KMS-11 (cell line): ENCODE results near the gene FAM236C.
"Not testable (repeated sequence)": the region's sequence is repeated elsewhere in the genome, so short reads cannot be mapped to it uniquely, and the experiment has no call there.

Experiments
- H2AFZ ChIP-seq: fragments of 200-600 bp; sonication (generic); 2 replicates; pipeline ENCODE4 v1.6.1; 2016; ENCODE audit warnings: antibody characterized with exemption, mixed run types, low read depth
- H3K27ac ChIP-seq: fragments of 200-600 bp; sonication (generic); 2 replicates; pipeline ENCODE4 v1.6.1; 2016; ENCODE audit warnings: mild to moderate bottlenecking, mixed run types
- H3K27me3 ChIP-seq: fragments of 200-600 bp; sonication (generic); 2 replicates; pipeline ENCODE4 v1.6.1; 2017; ENCODE audit warnings: mild to moderate bottlenecking, low read depth, mixed run types, moderate library complexity; ENCODE audit not compliant: insufficient read depth
- H3K36me3 ChIP-seq: fragments of 200-600 bp; sonication (generic); 2 replicates; pipeline ENCODE4 v1.6.1; 2017; ENCODE audit warnings: mild to moderate bottlenecking, mixed run types; ENCODE audit not compliant: insufficient read depth
- H3K4me1 ChIP-seq: fragments of 200-600 bp; sonication (generic); 2 replicates; pipeline ENCODE4 v1.6.1; 2016; ENCODE audit warnings: mild to moderate bottlenecking, low read depth, mixed run types; ENCODE audit not compliant: poor library complexity, severe bottlenecking
- H3K4me2 ChIP-seq: fragments of 200-600 bp; sonication (generic); 2 replicates; pipeline ENCODE4 v1.7.0; 2016; ENCODE audit warnings: mild to moderate bottlenecking, mixed run types
- H3K4me3 ChIP-seq: fragments of 200-600 bp; sonication (generic); IDR thresholded peaks from 2 replicates; pipeline ENCODE4 v1.6.1; 2017; ENCODE audit warnings: low read depth, low read length, mixed read lengths; ENCODE audit not compliant: insufficient read depth
- H3K79me2 ChIP-seq: fragments of 200-600 bp; sonication (generic); 2 replicates; pipeline ENCODE4 v1.6.1; 2016; ENCODE audit warnings: low read depth, mixed run types; ENCODE audit not compliant: insufficient read depth
- H3K9ac ChIP-seq: fragments of 200-600 bp; sonication (generic); 2 replicates; pipeline ENCODE4 v1.6.1; 2016; ENCODE audit warnings: mild to moderate bottlenecking, mixed run types
- H4K20me1 ChIP-seq: fragments of 200-600 bp; sonication (generic); 2 replicates; pipeline ENCODE4 v1.6.1; 2016; ENCODE audit warnings: mild to moderate bottlenecking, mixed run types; ENCODE audit not compliant: insufficient read depth

Gene FAM236C

DNA sequence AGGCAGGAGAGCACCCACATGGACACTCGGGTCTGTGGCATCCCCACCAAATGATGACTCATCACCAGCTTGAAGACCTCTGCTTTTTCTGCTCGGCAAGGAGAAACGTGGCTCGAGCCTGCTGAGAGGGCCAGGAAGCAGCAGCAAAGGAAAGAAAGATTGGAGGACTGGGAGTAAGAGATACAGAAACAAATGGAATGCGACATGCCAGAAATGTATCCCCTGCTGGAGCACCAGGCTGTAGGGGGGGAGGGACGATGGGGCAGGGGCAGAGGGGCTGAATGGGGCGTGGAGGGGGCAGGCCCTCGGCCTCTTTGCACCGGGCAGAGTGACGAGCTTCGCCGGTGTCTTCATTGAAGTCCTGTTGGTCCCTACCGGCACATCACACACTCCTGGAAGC is at the start of gene FAM236C:
Gene FAM236C, plus strand, starts transcription at position 301 of the 400 bp plus-strand sequence. CDS start 100 bp downstream, outside the sequence.
- not testable (repeated sequence) for H3K4me3 ChIP-seq, H2AFZ ChIP-seq, H3K27me3 ChIP-seq, H4K20me1 ChIP-seq, H3K9ac ChIP-seq, H3K4me2 ChIP-seq, H3K79me2 ChIP-seq, H3K27ac ChIP-seq, H3K36me3 ChIP-seq, H3K4me1 ChIP-seq

- H3K27ac ChIP-seq, H3K9ac ChIP-seq, H4K20me1 ChIP-seq: not testable (repeated sequence)
Measured at GRCh38 chrX:72882898-72883297, 29.5 kb upstream of the FAM236C start.

GRCh38 chrX:72889740-72890139 is 22.7 kb upstream of the FAM236C start:
- not testable (repeated sequence) for H3K4me3 ChIP-seq, H3K27me3 ChIP-seq, H3K4me1 ChIP-seq, H3K36me3 ChIP-seq, H3K4me2 ChIP-seq, H3K79me2 ChIP-seq, H3K9ac ChIP-seq, H4K20me1 ChIP-seq, H2AFZ ChIP-seq, H3K27ac ChIP-seq

More at GRCh38 chrX:72882898-72883297, 29.5 kb upstream of the FAM236C start:
- H3K79me2 ChIP-seq, H3K4me1 ChIP-seq, H3K4me2 ChIP-seq, H2AFZ ChIP-seq, H3K36me3 ChIP-seq, H3K27me3 ChIP-seq, H3K4me3 ChIP-seq: not testable (repeated sequence)

DNA sequence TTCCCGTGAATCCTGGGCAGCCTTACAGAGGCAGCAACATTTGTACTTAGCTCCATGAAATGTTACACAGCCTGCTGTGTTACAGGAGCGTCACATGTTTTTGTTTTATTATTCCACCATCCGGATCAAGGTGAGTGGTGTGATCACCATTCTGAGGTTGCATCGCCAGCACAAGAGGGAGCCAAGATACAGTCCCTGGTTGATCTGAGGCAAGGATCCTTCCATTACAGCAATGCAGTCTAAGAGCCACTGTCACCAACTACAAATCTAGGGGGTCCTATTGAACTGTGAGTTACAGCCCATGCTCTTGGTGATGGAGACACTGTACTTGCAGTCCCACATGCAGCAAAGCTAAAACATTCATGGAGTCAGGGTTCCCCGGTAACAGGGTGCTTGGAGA is 3.7 kb downstream of the FAM236C start:
- H3K9ac ChIP-seq, H3K27me3 ChIP-seq, H3K36me3 ChIP-seq, H4K20me1 ChIP-seq, H2AFZ ChIP-seq, H3K4me3 ChIP-seq, H3K4me1 ChIP-seq, H3K79me2 ChIP-seq, H3K27ac ChIP-seq, H3K4me2 ChIP-seq: not testable (repeated sequence)

GRCh38 chrX:72932283-72932682 is 19.9 kb downstream of the FAM236C start:
- not testable (repeated sequence) for H4K20me1 ChIP-seq, H3K27me3 ChIP-seq, H3K27ac ChIP-seq, H3K36me3 ChIP-seq, H3K9ac ChIP-seq, H3K4me3 ChIP-seq, H3K79me2 ChIP-seq, H3K4me1 ChIP-seq, H3K4me2 ChIP-seq, H2AFZ ChIP-seq

DNA sequence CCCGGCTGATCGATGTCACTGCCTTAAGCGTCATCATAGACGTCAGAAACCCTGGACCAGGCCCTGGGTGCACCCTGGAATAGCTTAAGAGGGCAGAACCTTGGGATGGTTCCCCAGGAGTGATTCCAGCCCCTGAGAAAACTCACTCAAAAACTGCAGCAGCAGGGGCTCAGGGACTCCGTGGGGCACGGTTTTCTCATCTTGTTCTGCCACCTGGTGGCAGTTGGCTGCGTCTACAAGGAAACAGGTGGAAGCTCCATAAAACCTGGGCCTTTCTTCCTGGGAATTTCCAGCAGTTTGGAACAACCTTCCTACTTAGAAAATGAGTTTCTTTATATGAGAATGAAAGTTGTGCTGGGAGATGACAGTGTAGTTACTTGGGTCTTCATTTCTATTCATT is 24.0 kb downstream of the FAM236C start:
- H3K4me3 ChIP-seq, H3K4me2 ChIP-seq, H3K4me1 ChIP-seq, H3K36me3 ChIP-seq, H2AFZ ChIP-seq, H3K9ac ChIP-seq, H3K27ac ChIP-seq, H3K79me2 ChIP-seq, H3K27me3 ChIP-seq, H4K20me1 ChIP-seq: not testable (repeated sequence)

- not testable (repeated sequence) for H3K27ac ChIP-seq, H3K79me2 ChIP-seq, H3K4me1 ChIP-seq, H3K9ac ChIP-seq, H3K4me2 ChIP-seq, H3K36me3 ChIP-seq, H3K4me3 ChIP-seq, H2AFZ ChIP-seq, H4K20me1 ChIP-seq, H3K27me3 ChIP-seq
Measured at GRCh38 chrX:72936882-72937455, 24.6 kb downstream of the FAM236C start.

- H3K4me1 ChIP-seq, H4K20me1 ChIP-seq, H3K79me2 ChIP-seq, H2AFZ ChIP-seq, H3K4me3 ChIP-seq, H3K4me2 ChIP-seq, H3K27ac ChIP-seq, H3K9ac ChIP-seq, H3K36me3 ChIP-seq, H3K27me3 ChIP-seq: not testable (repeated sequence)
Measured at GRCh38 chrX:72937906-72938305, 25.5 kb downstream of the FAM236C start, which contains the start of gene FAM236A. Gene FAM236A, plus strand, starts transcription at chrX:72938206. Its CDS starts 57 bp downstream, at chrX:72938263.

- not testable (repeated sequence) for H3K27ac ChIP-seq, H3K27me3 ChIP-seq, H3K4me3 ChIP-seq, H2AFZ ChIP-seq, H3K4me1 ChIP-seq, H3K9ac ChIP-seq, H3K79me2 ChIP-seq, H4K20me1 ChIP-seq, H3K36me3 ChIP-seq, H3K4me2 ChIP-seq
Measured at GRCh38 chrX:72942272-72942671, 29.9 kb downstream of the FAM236C start.

DNA sequence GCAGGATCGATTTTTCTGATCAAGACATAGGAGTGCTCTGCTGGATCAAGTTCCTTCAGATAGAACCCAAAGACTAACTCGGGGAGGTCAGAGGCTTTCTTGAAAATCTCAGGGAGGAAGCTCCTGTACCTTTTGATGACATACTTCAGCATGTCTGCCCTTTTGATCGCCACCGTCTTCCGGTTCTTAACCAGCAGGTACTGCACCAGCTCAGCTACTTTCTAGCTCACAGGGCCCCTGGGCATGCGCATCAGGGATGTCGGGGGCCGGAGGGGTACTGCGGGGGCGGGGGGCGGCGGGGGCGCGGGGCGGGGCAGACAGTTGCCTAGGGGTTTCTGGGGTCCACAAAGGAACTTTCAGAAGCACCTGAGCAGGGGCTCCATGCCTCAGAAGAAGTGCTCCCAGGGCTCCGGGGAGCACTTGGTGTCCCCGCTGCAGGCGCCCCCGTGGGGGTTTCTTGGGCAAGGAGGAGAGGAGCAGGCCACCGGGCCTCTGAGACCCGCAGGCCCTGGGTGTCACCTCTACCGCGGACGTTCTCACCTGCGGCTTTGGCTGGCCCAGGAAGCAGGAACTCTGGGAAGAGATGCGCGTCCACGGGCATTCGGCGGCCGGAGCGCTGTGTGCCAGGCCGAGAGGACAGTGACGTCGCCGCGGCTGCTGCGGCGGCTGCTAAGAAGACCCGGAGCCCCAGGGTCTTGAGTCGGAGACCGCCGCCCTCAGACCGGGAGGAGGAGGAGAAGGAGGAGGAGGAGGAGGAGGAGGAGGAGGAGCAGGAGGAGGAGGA is 30.8 kb downstream of the FAM236C start:
- H4K20me1 ChIP-seq: not testable (repeated sequence)

More for the DNA sequence above, 30.8 kb downstream of the FAM236C start:
- not testable (repeated sequence) for H3K36me3 ChIP-seq, H3K4me3 ChIP-seq, H3K27me3 ChIP-seq, H3K79me2 ChIP-seq, H2AFZ ChIP-seq, H3K4me1 ChIP-seq, H3K4me2 ChIP-seq, H3K9ac ChIP-seq, H3K27ac ChIP-seq
